Measurements from ENCODE around the gene TBRG4.

The TBRG4 gene

DNA sequence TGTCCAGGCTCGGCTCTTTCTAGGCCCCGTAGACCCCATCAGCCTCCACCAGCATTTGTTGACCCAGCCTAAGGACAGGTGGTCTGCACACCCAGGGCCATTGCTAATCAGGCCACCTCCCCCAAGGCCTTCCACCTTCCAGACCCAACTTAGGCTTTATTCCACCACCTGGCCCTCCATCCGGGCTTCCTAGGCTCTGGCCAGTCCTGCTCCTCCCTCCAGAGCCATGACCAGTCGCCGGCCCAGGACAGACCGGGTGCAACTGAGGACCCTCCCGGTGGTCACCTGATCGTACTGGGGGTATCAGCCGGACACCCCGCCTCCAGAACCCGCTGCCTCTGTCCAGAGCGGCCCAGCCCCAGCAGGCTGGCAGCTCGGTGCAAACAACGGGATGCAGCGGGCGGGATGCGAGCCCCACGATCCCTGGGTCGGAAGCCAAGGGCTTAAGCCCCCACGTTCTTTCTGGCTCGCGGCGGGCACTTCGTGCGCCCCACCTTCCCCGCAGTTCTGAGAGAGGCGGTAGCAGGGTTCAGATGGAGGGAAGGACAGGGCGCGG lies 23.3 kb downstream of the TBRG4 start:
- no peak for DNase-seq

DNA sequence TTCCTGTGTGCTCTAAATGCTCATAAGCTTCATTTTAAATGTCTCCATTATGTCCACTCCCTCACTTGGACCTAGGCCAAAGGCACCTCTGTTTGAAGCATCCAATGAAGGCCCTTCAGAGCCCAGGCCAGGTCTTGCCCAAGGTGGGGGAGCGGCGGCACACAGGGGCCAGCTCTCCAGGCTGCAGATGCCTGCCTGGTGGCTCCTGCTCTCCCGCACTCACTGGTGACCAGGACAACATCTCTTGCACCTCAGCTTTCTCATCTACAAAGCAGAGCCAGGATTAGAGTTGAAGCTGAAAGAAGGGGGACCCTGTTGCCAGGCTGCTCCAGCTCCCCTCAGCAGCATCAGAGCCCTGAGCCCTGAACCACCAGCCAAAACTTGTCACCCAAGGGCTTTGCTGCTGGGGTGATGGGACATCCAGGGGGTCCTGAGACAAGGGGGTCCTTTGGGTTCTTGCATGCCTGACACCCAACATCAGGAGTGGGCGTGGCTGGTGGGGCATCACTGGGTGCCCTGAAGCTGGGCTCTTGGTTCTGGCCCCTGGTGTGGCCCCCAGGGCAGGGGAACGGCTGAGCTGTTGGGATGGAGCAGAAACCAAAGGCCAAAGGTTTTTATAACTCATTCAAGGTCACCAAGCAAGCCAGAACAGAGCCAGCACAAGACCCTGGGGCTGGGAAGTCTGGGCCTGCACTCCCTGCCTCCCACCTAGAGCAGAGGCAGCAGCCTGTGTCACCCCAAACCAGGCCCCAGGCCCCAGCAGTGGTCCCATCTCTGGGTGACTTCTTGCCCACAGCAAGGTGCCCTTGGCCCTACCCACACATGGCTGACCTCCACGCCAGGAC lies 24.0 kb downstream of the TBRG4 start:
- no peak for DNase-seq

DNA sequence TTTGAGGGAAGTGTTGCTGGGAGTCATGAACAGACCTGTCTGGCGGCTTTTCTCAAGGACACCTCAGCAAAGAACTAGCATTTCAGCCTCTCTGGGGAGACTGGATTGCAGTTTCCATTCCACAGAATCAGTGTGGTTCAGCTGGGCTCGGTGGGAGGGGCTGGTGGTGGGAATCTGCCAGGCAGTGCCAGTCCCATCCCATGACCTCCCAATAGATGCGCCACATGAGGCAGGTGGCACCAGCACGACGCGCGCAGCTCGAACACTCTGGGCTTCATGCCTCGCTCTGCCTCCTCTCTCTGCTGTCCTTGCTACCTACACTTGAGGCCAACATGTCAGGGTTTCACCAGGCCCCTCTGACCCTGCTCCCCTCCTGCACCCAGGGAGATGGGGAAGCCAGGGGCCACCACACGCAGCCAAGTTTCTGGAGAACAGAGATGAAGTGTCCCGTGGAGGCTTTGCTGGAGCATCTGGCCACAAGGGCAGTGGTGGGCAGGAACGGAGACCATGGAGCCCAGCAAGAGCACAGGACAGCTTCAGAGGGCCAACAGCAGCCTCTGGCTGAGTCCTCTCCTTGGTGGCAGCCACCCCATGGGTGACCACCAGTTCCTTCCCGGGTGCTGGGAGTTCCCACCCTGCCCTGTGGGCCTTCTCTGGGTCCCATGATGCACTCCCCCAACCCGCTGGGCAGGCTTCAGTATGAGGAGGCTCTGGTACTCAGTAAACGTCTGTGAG lies 25.0 kb downstream of the TBRG4 start:
- no peak for DNase-seq

DNA sequence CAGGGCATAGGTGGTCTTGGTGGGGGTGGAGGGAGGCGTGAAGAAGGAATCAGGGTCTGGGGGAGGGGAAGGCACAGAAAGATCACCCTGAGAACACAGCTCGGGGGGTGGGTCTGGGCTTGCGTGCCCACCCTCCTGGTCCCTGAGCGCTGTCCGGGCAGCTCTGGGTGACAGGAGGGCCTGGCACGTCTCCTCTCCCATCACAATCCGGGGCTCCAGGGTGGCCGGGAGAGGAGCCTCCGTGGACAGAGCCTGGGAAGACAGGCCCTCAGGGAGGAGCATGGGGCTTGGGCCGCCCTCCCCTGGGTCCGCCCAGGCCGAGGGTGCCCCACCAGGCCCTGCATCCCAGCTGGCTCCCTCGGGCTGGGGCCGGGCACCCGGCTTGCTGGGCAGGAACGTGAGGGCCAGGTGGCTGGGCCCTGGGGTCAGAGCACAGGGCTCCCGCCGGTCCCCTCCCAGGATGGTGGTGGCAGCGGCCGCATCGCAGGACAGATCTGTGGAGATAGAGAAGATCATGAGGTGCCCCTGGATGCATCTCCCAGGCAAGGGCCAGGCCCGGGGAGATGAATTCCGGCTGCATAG lies 25.8 kb downstream of the TBRG4 start:
- DNase-seq = no peak

DNA sequence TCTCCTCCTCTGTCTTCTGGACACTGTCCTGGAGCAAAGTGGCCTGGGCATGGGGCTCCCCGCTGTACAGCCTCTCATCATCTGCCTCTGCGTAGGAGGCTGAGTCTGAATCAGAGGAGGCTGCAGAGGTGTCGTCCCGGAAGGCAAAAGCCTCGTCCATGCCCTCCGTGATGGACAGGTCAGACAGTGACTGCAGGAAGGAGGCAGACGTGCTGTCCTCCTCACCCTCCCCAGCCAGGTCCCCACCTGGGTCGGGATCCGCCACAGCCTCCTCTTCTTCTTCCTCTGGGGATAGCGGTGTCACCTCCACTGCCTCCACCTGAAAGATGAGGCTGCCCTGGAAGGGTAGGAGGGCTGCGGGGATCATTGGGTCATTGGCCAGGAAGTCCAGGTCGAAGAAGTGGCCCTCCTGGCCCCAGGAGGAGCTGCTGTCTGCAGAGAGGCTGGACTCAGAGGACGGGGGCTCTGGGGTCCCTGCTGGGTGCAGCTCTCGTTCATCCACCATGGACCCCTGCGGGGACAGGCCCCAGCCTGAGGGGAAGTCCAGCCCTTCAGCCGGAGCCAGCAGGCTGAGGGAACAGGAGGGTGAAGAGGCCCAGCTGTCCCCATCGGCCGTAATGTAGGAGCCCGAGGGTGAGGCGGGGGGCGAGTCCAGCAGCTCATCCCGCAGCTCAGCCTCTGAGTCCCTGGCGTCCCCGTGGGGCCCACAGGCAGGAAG lies 26.4 kb downstream of the TBRG4 start:
- DNase-seq = no peak

DNA sequence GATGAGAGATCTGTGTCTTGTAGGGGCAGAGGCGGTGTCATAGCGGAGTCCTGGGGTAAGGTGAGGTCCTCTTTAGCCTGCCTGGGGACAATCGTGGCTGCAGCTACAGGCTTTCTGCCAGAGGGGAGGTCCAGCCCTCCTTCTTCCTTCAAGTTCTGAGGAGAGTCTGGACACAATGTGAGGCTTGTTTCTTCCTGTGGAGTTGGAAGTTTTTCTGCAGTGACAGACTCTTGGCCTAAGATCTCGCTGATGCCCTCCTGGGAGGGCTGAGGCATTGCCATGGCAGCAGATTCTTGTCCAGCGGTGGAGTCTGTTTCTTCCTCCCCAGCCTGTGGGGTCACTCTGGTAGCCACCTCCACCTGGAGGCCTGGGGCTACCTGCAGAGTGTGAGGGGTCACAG lies 27.2 kb downstream of the TBRG4 start:
- no peak for DNase-seq

DNA sequence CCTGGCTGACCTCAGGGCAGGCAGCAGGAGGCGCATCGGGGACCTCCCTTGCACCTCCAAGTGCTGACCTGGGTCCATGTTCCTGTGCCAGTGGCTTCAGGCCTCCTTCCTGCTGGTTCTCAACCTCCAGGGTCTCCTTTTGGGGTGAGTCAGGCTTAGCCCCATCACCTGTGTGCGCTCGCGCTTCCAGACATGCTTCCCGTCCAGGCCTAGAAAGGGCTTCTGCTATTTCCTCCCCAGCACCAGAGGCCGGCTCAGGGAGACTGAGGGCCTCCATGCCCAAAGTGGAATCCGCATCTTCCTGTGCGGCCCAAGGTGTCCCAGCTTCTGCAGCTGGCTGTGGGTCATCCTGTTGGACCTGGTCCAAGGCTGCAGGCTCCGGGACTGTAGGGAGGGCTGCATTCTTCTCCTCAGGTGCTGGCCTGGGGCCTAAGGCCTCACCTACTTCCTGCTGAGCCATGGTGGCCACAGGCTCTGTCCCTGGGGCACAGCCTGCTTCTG lies 28.6 kb downstream of the TBRG4 start:
- no peak for DNase-seq

DNA sequence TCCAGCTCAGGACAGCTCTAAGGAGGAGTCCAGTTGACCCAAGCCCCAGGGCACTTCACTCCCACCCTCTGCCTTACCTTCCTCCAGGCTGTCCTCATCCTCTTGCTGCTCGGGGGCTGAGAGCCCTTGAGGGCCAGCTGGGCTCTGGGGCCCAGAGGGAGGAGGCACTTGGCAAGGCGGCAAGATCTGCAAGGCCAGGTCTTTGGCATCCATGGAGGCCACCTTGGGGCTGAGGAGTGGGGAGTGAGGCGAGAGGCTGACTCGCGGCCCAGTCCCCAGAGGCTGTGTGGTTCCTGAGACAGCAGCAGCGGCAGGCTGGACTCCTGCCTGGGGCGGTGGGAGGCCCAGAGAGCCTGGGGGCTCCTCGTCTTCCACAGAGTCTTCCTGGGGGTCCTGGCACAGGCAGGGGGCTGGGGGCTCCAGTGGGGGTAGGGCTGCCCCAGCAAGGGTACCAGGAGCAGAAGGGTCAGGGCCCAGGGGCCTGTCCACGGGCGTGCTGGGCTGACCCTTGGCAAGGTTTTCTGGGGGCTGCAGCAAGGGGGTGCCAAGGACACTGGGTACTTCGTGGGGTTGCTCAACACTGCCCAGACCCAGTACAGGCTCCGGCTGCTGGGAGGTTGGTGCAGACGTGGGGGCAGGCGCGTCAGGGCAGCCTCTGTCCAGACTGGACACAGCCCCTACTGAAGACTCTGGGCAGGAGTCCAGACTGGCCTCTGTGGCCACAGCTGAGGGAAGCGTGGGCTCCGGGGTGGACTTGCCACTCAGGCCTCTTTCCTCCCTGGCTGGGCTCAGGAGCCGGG lies 29.3 kb downstream of the TBRG4 start:
- no peak for DNase-seq

DNA sequence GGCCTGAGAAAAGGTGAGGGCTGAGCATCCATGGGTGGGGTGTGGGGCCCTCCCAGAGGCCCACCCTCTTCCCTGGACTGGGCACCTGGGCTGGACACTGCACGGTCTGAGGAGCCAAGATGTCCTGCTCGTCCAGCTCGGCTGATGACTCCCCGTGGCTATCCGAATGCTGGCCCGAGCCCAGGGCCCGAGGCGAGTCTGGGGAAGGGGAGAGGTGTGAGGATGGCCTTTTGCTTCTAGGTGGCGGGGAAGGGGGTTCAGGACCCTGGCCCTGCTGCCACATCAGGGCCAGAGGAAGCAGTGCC lies 29.9 kb downstream of the TBRG4 start:
- no peak for DNase-seq

DNA sequence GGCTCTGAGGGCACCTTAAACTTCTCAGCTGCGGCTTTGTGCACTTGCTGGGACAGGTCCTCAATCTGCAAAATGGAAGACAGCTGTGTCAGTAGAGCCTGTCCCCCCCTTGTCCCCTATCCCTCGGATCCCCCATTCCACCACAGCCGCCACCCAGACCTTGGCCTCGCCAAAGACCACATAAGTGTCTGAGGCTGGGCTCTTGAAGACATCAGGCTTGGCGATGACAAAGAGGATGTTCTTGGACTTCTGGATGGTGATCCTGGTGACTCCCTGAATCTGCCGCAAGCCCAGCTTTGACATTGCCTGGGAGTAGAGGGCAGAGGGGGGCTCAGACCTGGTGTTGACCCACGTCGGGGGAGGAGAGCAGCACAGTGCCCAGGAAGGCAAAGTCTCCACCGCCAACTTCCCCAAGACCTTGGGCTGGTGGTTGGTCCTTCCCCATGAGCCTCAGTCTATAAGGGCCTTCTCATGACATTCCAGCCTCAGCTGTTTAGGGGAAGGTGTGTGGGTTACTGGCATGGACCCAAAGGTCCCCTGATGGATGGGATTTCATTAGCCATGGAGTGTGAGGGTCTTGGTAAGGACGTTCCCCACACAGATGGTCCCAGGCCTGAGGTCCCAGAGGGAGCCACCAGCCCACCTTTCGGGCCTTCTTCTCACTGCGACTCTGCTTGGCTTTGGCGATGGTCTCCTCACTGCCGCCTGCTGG lies 30.4 kb downstream of the TBRG4 start:
- no peak for DNase-seq

DNA sequence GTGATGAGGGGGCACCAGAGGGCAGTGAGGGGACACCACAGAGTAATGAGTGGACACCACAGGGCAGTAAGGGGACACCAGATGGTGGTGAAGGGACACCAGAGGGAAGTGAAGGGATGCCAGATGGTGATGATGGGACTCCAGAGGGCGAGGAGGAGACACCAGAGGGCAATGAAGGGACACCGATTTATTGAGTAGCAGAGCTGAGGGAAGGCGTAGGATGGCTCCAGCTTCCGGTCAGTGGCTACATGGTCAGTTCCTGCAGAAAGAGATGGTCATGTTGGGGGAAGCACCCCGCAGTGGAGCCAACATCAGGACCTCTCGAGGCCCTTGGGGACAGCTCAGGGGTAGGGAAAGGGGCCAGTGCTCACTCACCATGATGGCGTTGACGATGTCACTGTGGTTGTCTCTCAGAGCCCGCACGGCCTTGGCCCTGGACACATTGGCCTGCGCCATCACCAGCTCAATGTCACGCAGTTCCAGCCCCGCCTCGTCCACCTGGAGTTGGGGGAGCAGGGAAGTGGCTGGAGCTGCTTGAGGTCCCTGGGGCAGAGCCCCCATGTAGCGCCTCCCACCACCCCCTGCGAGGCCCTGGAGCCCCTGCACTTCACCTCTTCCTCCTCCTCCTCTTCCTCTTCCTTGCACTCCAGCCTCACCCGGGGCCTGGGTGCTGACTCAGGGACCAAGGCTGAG lies 31.1 kb downstream of the TBRG4 start:
- no peak for DNase-seq

DNA sequence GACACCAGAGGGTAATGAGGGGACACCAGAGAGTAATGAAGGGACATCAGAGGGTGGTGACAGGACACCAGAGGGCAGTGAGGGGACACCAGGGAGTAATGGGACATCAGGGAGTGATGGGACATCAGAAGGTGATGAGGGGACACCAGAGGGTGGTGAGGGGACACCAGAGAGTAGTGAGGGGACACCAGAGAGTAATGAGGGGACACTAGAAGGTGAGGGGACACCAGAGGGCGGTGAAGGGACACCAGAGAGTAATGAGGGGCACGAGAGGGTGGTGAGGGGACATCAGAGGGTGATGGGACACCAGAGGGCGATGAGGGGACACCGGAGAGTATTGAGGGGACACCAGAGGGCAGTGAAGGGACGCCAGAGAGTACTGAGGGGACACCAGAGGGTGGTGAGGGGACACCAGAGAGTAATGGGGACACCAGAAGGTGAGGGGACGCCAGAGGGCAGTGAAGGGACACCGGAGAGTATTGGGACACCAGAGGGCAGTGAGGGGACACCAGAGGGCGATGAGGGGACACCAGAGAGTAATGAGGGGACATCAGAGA lies 33.3 kb downstream of the TBRG4 start:
- DNase-seq = no peak

DNA sequence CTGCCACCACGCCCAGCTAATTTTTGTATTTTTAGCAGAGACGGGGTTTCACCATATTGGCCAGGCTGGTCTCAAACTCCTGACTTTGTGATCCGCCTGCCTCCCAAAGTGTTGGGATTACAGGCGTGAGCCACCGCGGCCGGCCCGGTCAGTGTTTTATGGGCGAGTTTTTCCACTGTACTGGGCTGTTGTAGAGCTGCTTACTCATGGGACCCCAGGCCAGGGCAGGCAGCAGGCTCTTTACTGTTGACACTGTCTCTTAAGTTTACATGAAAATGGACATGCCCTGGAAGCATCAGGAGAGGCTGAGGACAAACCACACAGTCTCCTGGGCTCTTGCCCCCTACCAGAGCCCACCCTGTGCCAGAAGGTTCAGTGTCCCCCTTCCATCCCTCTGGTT lies 33.9 kb downstream of the TBRG4 start:
- DNase-seq = no peak

DNA sequence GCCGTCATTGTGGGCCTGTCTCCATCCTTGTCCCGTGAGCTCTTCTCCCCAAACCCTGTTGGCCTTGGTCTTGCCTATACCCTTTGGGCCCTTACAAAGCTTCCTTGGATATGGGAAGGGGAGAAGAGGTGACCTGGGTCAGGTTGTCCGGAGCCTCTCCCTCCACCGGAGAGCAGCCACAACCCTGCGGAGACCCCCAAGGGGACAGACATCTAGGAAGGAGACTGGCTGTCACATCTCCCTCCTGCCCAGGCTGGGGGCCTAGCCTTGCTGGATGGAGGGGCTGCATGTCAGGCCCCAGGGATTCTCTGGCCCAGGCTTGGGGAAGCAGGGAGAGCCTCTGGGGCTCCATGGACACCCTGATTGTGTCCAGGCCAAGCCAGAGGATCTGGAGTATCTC lies 34.6 kb downstream of the TBRG4 start:
- no peak for DNase-seq

DNA sequence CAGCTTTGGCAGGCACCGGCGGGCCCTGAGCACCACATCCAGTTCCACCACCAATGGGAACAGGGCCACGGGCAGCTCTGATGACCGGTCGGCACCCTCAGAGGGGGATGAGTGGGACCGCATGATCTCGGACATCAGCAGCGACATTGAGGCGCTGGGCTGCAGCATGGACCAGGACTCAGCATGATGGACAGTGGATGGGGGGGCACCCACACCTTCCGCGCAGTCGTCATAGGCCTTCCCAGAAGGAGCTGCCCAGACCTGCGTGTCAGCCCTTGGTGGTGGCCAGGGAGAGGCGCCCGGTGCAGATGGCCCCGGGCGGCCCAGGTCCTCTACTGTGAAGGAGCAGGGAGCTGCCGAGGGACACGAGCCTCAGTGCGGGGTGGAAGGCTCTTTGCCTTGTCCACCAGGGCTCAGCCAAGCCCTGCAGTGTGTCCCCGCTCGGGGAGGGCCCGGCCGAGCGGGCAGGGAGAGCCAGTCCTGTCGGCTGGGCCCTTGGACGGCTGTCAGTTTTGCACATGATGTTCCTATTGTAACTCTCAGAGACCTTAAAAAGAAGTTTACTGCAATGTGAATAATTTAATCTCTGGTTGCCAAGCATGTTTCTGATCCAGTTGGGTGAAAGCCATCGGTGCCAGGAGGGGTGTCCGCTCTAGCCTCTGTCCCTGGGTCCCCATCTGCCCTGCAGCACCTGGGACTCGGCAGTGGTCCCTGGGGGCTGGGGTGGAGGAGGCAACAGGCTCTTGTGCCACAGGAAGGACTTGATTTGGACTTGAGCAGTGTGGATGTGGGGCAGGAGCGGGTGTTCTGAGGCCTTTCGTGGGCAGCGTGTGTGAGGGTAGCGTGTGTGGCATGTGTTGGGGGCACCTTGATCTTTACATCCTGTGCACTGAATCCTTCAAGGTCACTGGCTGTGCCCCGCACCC lies 35.4 kb downstream of the TBRG4 start:
- DNase-seq = no peak

DNA sequence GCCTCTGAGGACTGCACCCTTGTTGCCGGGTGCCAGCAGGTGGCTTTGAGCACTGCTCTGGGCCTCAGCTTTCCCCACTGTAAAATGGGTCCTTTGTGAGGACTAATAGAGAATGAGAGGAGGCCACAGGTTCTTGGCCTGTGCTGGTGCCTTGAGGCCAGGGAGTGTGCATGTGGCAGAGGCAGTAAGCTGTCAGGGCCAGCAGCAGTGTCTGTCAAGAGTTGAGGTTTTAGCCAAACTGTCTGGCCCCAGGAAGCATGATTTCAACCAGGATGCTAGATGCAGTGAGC lies 36.2 kb downstream of the TBRG4 start:
- no peak for DNase-seq

DNA sequence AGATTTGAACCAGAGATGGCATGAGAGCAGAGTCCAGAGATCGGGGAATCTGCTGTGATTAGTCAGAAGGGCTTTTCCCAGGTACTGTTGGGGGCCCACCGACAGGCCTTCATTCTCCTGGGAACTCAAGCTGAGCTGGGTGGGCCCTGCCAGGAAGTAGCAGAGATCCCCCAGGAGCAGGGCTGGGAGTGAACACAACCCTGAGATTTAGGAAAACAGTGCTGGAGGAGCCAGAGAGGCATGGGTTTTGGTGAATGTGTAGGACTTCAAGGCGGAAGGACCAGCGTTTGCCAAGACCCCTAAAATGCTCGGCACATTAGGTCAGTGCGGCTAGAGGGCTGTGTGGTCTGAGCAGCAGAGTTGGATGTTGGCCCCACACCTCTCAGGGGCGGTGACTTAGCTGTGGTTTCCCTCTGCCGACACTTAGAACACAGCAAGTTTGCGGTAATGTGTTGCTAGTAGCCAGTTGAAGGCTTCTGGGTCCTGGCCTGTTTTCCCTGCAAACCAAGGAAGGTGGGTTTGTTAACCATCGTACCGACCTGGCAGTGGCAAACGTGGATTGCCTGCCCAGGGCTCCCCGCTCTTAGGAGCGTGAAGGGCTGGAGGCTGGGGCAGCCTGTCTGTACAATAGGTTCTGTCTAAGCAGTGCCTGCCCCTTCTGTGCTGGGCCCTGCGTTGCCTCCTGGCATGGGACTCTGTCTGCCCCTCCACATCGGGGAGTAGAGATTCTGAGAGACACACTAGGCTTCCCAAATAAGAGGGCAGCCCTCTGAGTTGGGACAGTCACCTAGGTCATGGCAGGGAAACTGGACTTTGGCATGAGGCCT lies 36.8 kb downstream of the TBRG4 start:
- no peak for DNase-seq

DNA sequence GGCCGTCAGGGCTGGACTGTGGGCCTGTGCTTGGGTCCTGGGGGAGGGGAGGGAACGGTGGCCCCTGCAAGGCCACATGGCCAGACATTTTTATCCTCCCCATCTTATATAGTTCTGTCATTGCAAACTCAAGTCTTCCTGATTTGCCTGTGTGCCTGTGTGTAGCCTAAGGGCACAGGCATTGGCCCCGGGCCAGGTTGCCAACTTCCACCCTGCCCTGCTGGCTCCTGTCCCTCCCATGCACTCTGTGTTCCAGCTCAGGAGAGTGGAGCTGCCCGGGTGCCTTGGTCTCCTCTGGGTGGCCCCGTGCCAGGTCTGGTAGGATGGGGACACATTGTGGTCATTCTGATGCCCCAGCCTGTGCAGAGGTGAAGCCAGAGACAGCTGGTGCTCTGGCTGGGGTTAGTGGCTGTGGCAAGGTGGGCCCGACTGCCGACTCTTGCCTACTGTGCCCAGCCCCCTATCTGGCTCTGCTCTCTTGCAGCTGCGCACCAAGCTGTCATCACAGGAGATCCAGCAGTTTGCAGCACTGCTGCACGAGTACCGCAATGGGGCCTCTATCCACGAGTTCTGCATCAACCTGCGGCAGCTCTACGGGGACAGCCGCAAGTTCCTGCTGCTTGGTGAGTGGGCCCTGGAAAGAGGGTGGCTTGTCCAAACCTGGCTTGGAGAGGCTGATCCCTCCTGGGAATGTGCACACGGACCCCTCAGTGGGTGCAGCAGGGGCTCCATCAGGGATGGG lies 37.5 kb downstream of the TBRG4 start:
- DNase-seq = no peak
